CD4-positive, alpha-beta T cell (primary cell): ENCODE measurements around the gene CA6. TPM values are rescaled to one million over a fixed set of nuclear protein-coding genes. Genes with fewer than 3 reads are reported as not detected.

ENCODE experiments used
- ATAC-seq: fragments of 200-7000 bp; cut with Tn5 transposase; one replicate; pipeline ENCODE4 v1.10.0; 2022; ENCODE audit warnings: mild to moderate bottlenecking; ENCODE audit not compliant: poor library complexity
- CTCF ChIA-PET: fragments of 350-600 bp; sonication (Branson Sonifier 250); formaldehyde crosslinking; loops from one replicate; lab custom pipeline; 2021; ENCODE audit warnings: antibody characterized with exemption, inconsistent platforms; lab: Charles Lee
- POLR2A ChIA-PET: fragments of 350-600 bp; sonication (Branson Sonifier 250); formaldehyde crosslinking; loops from one replicate; lab custom pipeline; 2021; ENCODE audit warnings: antibody characterized with exemption, inconsistent platforms; lab: Charles Lee
- DNase-seq, 14 experiments: peaks; one replicate each; pipeline ENCODE4 v3.0.0-alpha.2; 2013 to 2020; ENCODE audit warnings: mixed read lengths in 2 of 14
- H3K27ac ChIP-seq, 2 donors: one replicate each; pipeline versions ENCODE4 v1.5.1 to v1.7.0; 2013; ENCODE audit warnings: low read length in 2 of 2, low read depth in 1 of 2, mild to moderate bottlenecking in 1 of 2
- H3K27me3 ChIP-seq, 2 experiments: 1 replicate in 1 of 2; 2 replicates in 1 of 2; pipeline versions ENCODE4 v1.6.1 to v1.7.0; 2013; ENCODE audit warnings: low read length in 2 of 2, control low read depth in 1 of 2, mild to moderate bottlenecking in 1 of 2, moderate library complexity in 1 of 2; ENCODE audit not compliant: insufficient read depth in 2 of 2, control insufficient read depth in 1 of 2
- H3K36me3 ChIP-seq: one replicate; pipeline ENCODE4 v1.6.1; 2013; ENCODE audit warnings: low read length, control low read depth; ENCODE audit not compliant: insufficient read depth
- H3K4me1 ChIP-seq: one replicate; pipeline ENCODE4 v1.6.1; 2013; ENCODE audit warnings: low read length, control low read depth; ENCODE audit not compliant: insufficient read depth
- H3K4me3 ChIP-seq: one replicate; pipeline ENCODE4 v1.5.1; 2013; ENCODE audit warnings: mild to moderate bottlenecking, low read length, moderate library complexity
- H3K9me3 ChIP-seq, 2 experiments: 1 replicate in 1 of 2; 2 replicates in 1 of 2; pipeline versions ENCODE4 v1.6.1 to v1.7.0; 2013; ENCODE audit warnings: low read length in 2 of 2, mild to moderate bottlenecking in 2 of 2, control low read depth in 1 of 2, moderate library complexity in 1 of 2; ENCODE audit not compliant: control insufficient read depth in 1 of 2, insufficient read depth in 1 of 2
- H3K27ac Mint-ChIP-seq: one replicate; pipeline ENCODE4 v1.8.0; 2020; ENCODE audit warnings: mixed read lengths
- H3K27me3 Mint-ChIP-seq: one replicate; pipeline ENCODE4 v1.8.0; 2021; ENCODE audit warnings: mixed read lengths
- H3K36me3 Mint-ChIP-seq: one replicate; pipeline ENCODE4 v1.8.0; 2021; ENCODE audit warnings: low read depth, mixed read lengths
- H3K4me1 Mint-ChIP-seq: one replicate; pipeline ENCODE4 v1.8.0; 2021; ENCODE audit warnings: low read depth, mixed read lengths
- H3K4me3 Mint-ChIP-seq: one replicate; pipeline ENCODE4 v1.8.0; 2020; ENCODE audit warnings: mild to moderate bottlenecking, mixed read lengths
- H3K9me3 Mint-ChIP-seq: one replicate; pipeline ENCODE4 v1.8.0; 2020; ENCODE audit warnings: mixed read lengths
- CTCF ChIP-seq: fragments of 200-600 bp; IDR thresholded peaks from one replicate; pipeline ENCODE4 v1.8.0; 2022; ENCODE audit warnings: antibody characterized with exemption, mild to moderate bottlenecking
- intact Hi-C, 2 experiments: fragments of 100-400 bp; cut with DNase I in 1 of 2; cut with micrococcal nuclease in 1 of 2; formaldehyde crosslinking; loops; one replicate each; pipeline versions ENCODE4 v1.15.1 to v1.9.0; 2023 to 2025; cut with DNase I, micrococcal nuclease
- total RNA-seq, 174 experiments: library from RNA in 2 of 174; stranded (reverse) in 2 of 174; gene quantifications; one replicate each; pipeline ENCODE4 v1.2.3 and lab custom pipeline; 2021 to 2026

The CA6 gene
- total RNA-seq, 2 experiments from 2014 or later, result 0.20 TPM; not detected in 1

GRCh38 chr1:8908388-8909151 is 37.1 kb upstream of the CA6 start:
- H3K36me3 ChIP-seq, result no peaks in the 10 kb centered on the region
- ChIA-PET CTCF (interaction anchor here (1.1 to 1.3 kb wide), 2 partner anchors 9 to 96 kb away, joined by 4 to 5 read pairs; no protein-coding TSS in a partner anchor), POLR2A (no interaction called here)
- DNase-seq, result peak in 2 of 14 experiments; percentile 23 to 32
- peaks cover 0 to 6% of the 10 kb centered on the region in 2 experiments for H3K27me3 ChIP-seq
- H3K4me3 ChIP-seq, result no peak overlapping the region
- H3K9me3 Mint-ChIP-seq, result no peaks in the 10 kb centered on the region
- no peak for TF ChIP-seq CTCF
- no peak for ATAC-seq
- H3K36me3 Mint-ChIP-seq, result no peaks in the 10 kb centered on the region
- no peak overlapping the region for H3K27ac Mint-ChIP-seq
- H3K27ac ChIP-seq, result no peak overlapping the region
- H3K4me1 ChIP-seq, result no peaks in the 10 kb centered on the region
- H3K4me3 Mint-ChIP-seq, result no peak overlapping the region
- no peaks in the 10 kb centered on the region for H3K4me1 Mint-ChIP-seq
- intact Hi-C loops, result no loop called here
- no peaks in the 10 kb centered on the region for H3K27me3 Mint-ChIP-seq
- H3K9me3 ChIP-seq, result peaks cover 0 to 4% of the 10 kb centered on the region in 2 experiments

GRCh38 chr1:8910331-8910730 is 35.3 kb upstream of the CA6 start:
- no peak overlapping the region for H3K4me3 ChIP-seq
- no peaks in the 10 kb centered on the region for H3K36me3 ChIP-seq
- ChIA-PET CTCF (interaction anchor here (0.9 kb wide), 1 partner anchor 48 kb away, joined by 3 read pairs; no protein-coding TSS in a partner anchor), POLR2A (no interaction called here)
- peaks cover 0 to 6% of the 10 kb centered on the region in 2 experiments for H3K27me3 ChIP-seq
- H3K4me1 Mint-ChIP-seq, result no peaks in the 10 kb centered on the region
- intact Hi-C loops, result no loop called here
- no peak overlapping the region for H3K27ac ChIP-seq
- ATAC-seq, result no peak
- H3K4me3 Mint-ChIP-seq, result no peak overlapping the region
- H3K4me1 ChIP-seq, result no peaks in the 10 kb centered on the region
- H3K9me3 ChIP-seq, result peaks cover 0 to 4% of the 10 kb centered on the region in 2 experiments
- no peak overlapping the region for H3K27ac Mint-ChIP-seq
- no peaks in the 10 kb centered on the region for H3K36me3 Mint-ChIP-seq
- H3K9me3 Mint-ChIP-seq, result no peaks in the 10 kb centered on the region
- no peak for DNase-seq
- no peaks in the 10 kb centered on the region for H3K27me3 Mint-ChIP-seq
- TF ChIP-seq CTCF, result no peak

GRCh38 chr1:8910914-8911313 is 34.8 kb upstream of the CA6 start:
- Histone ChIP-seq H3K27ac (no peak overlapping the region), H3K4me3 (no peak overlapping the region), H3K9me3 (peaks cover 0 to 4% of the 10 kb centered on the region in 2 experiments), H3K36me3 (no peaks in the 10 kb centered on the region), H3K27me3 (peaks cover 0 to 6% of the 10 kb centered on the region in 2 experiments), H3K4me1 (no peaks in the 10 kb centered on the region)
- CTCF ChIA-PET, result interaction anchor here (0.9 kb wide), 1 partner anchor 49 kb away, joined by 3 read pairs; no protein-coding TSS in a partner anchor
- ATAC-seq, result no peak
- POLR2A ChIA-PET, result no interaction called here
- no peak for DNase-seq
- Mint-ChIP-seq H3K27ac (no peak overlapping the region), H3K27me3 (no peaks in the 10 kb centered on the region), H3K9me3 (no peaks in the 10 kb centered on the region), H3K36me3 (no peaks in the 10 kb centered on the region), H3K4me1 (no peaks in the 10 kb centered on the region), H3K4me3 (no peak overlapping the region)
- TF ChIP-seq CTCF, result no peak
- intact Hi-C loops, result no loop called here
